ENCODE measurements around the gene MYO15B.

DNA sequence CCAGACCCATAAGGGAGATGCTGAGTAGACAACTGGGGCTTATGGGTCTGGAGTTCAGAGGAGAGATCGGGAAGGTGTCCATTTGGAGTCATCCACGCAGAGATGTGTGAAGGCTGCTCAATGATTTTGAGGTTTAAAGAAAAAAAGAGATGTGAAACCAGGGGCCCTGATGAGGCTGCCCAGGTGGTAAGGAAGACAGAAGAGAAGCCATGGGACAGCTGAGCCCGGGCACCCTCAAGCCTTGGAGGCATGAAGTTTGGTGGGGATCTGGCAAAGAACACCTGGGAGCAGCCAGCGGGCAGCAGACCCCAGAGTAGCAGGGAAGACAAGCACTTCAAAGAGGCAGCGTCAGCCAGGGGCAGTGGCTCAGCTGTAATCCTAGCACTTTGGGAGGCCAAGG is 20.8 kb upstream of the MYO15B start:
- TF ChIP-seq, protein P1, sequence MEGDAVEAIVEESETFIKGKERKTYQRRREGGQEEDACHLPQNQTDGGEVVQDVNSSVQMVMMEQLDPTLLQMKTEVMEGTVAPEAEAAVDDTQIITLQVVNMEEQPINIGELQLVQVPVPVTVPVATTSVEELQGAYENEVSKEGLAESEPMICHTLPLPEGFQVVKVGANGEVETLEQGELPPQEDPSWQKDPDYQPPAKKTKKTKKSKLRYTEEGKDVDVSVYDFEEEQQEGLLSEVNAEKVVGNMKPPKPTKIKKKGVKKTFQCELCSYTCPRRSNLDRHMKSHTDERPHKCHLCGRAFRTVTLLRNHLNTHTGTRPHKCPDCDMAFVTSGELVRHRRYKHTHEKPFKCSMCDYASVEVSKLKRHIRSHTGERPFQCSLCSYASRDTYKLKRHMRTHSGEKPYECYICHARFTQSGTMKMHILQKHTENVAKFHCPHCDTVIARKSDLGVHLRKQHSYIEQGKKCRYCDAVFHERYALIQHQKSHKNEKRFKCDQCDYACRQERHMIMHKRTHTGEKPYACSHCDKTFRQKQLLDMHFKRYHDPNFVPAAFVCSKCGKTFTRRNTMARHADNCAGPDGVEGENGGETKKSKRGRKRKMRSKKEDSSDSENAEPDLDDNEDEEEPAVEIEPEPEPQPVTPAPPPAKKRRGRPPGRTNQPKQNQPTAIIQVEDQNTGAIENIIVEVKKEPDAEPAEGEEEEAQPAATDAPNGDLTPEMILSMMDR (IDR thresholded peaks at IDR 0.05; ENCODE audit: low read length) = no peak
- no peak for TF ChIP-seq EZH2 (IDR thresholded peaks at IDR 0.05; ENCODE audit: borderline replicate concordance, low read length)
